Activated CD4-positive, alpha-beta T cell treated with anti-CD3 and anti-CD28 coated beads, Interleukin-2, Interleukin-6, amounts not matched to agents 100 ng/mL and 50 ng/mL, durations not matched to agents 16 hours and 8 hours (primary cell): ENCODE data around the gene SMC3.
"Not testable (repeated sequence)": the region's sequence is repeated elsewhere in the genome, so short reads cannot be mapped to it uniquely, and the experiment has no call there.

Source experiments
- DNase-seq: peaks from one replicate; pipeline ENCODE4 v3.0.0-alpha.2; 2020

Gene SMC3

DNA sequence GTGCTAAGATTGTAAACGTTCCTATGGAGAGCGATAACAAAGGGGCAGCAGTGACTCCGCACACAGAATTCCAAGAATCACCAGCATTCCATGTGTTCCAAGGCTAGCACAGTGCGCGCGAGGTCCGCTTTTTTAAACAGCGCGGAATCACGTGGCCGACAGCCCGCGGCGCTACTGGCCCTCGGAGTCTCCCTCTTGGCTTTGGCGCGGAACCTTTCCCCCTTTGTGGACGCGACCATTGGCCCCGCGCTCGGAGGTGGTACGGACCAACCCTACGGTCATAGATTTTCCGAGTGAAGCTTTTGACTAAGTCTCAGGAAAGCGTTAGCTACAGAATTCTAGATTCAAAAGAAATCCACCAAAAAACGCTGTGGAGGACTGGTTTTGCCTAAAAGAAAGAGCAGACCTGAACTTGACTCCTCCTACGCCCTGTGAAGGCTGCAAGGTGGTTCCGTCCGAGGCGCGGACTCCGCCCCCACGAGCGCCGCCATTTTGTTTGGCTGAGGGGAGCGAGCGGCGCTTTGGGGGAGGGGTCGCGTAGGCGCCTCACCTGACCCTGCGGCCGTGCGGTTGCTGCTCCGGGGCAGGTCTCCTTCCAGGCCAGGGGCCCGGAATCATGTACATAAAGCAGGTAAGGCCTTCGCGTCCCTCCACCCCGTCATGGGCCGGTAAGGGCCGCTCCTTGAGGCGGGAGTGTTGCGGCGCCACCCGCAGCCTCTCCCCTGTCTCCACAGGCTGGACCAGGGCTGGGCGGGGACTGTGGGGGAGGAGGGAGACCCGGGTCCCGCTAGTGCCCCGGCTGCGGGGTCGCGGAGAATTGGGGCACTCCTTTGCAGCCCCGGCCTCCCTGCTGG lies at the start of gene SMC3:
TSS of gene SMC3 (plus strand) at position 495 of the 854 bp plus-strand sequence. CDS start at position 617, 122 bp downstream.
- DNase-seq: peak; percentile 94

DNA sequence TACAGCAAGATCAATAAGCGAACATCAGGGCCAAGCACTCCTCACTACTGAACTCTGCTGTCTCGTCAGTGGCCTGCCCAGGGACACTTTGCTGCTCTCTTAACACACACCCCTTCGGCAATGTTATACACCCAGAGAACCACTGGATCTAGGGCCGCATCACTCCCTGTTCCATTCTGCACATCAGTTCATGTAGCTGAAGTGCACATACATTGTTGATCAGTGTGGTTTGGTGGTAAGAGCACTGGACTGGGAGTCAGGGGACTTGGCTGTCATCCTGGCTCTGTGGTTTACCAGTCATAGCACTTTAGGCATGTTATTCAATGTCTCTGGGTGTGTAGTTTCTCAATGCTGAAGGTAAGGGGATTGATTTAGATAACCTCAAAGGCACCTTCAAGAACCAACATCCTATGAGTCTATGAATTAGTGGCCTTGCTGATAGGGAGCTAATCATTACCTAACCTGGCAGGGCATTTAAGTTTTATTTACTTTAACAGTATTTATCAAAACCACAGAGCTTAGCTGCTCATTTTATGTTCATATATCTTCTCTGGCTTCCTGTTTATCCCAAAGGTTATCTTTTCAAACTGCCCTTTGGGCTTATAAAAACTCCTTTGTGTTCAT lies 45.0 kb upstream of the SMC3 start:
- peak; percentile 60 for DNase-seq

DNA sequence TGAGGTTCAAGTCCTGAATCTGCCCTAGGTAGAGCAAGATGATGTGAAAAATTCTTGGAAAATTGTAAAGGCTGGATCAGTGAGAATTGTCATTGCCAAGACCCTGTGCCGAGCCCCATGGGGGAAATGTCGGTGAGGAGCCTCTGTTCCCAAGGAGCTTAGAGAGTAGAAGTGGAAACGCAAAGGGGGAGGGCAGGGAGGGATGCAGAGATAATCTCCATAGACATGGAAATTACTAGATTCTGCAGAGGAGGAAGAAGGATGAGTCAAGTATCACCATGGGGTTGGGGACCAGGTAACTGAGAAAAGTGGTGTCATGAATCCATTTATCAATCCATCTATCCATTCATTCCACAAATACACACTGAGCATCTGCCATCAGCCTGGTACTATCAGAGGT lies 43.8 kb upstream of the SMC3 start:
- no peak for DNase-seq

DNA sequence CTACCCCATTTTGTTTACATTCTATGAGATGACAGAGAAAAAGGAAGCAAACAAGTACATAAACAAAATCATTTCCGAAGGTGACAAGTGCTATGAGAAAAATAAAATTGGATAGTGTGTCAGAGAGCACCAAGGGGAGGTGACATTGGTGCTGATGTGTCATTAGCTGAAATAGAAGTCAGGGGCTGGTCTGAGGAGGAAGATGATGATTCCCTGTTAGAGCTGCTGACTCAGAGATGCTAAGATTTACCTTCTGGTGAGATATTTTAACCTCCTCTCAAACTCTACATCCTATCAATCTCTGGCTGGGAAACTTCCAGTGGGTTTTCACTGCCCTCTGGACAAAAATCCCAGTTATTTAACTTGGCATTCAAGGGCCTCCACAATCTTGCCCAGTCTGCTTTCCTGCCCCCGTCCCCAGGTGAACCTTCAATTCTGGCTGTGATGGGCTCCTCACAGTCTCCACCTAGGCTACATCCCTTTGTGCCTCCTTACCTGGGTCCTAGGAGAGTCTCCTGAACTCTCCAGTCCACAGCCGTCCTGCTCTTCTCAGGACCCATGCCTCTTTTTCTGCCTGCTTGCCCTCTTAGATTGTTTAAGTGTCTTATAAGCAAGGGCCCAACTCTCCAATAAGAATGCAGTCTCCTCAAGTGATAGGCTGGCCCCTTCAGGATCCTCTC lies 43.2 kb upstream of the SMC3 start:
- no peak for DNase-seq

DNA sequence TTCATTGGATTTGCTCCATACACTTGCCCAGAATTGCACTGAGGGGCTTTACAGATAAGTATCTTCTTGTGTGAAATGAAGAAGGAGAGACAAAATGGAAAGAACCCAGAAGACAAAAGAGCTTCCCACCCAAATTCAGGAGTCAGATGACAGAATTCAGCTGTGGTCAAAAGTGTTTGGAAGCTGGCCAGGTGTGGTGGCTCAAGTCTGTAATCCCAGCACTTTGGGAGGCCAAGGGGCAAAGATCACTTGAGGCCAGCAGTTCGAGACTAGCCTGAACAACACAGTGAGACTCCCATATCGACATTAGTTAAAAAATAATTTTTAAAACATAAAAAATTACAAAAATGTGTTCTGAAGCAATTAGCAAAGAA lies 42.6 kb upstream of the SMC3 start:
- DNase-seq: no peak

DNA sequence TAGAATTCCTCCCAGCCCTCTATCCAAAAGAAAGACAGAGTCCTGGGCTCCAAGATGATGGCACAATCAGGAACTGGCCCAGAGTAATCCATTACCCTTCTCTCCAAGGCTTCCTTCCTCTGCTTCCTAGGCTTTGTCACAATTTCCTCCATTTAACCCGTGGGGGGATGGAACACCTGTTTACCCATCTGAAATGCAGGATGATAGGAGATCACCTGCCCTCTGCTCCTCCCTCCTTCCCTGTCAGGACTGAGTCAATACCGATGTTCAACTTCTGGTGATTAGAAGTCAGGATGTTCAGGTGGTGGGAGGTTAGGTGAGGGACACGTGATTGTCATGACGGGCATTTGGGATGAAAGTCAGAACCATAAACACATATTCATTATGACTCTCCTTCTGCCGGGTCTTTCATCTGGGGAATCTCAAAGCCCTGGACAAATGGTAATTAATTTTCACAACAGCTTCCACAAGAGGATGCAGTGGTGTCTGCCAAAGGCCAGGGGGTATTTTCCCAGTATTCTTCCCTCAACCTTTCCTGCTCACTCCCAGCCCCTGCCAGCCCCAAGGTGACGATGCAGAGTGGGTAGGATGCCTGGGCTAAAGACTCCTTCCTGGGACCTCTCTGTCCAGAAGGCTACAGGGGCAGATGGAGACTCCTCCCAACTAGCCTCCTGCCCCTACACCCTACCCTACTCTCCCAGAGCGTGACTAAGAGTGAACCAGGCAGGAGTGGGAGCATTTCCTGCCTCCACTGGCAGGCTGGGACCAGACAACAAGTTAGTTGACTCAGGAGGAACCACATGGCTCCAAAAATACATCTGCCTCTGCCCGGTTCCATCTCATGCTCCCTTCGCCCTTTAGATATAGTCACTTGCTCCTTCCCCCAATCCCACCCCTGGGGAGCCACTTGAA lies 41.9 kb upstream of the SMC3 start:
- DNase-seq: no peak

DNA sequence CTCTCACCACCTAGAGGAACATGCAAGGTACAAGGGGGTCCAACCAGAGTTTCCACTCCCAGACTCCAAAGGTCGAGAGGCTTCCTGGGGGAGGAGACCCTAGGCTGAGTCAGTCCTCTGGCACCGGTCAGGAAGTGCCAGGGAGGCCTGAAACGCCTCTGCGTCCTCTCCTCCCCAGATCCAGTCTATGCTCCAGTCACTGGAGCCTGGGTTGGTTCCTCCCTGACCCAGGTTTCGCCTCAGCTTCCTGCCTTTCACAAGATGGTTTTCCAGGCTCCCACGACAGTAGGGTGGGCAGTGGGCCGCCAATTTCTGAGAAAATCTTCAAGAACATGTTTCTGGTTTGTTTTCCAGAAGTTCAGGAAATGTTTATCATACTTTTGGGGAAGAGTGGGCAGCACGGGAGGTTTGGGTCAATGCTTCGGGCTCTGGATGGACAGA lies 39.7 kb upstream of the SMC3 start:
- no peak for DNase-seq

DNA sequence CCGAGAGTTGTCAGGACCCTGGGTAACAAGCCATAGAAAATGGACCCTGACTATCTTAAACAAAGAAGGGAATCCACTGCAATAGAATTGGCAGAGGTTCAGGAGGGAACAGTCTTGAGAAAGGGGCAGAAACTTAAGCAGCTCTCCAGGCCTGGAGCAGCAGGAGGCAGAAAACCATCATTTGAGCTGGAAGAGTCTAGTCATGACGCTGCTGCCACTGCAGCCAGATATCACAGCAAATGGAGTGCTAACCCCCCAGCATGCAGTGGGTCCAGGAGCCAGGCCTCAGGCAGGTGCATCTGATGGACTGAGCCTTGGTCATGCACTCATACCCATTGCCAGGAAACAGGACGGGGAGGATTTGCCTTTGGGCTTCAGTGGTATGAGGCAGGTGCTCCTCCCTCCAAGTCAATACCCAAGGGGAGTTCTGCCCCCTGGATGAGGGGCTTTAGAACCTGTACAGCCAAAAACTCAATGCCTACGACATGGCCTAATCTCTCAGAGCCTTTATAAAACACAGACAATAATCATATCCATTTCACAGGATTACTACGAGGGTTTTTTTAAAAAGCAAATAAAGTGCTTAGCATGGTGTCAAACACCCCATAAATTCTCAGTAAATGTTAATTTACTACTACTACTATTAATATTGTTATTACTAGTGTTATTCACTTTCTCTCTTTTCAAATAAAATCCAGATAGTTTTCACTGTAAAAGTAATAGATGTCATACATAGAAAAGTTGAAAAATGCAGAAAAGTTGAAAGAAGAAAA lies 39.1 kb upstream of the SMC3 start:
- DNase-seq: no peak

DNA sequence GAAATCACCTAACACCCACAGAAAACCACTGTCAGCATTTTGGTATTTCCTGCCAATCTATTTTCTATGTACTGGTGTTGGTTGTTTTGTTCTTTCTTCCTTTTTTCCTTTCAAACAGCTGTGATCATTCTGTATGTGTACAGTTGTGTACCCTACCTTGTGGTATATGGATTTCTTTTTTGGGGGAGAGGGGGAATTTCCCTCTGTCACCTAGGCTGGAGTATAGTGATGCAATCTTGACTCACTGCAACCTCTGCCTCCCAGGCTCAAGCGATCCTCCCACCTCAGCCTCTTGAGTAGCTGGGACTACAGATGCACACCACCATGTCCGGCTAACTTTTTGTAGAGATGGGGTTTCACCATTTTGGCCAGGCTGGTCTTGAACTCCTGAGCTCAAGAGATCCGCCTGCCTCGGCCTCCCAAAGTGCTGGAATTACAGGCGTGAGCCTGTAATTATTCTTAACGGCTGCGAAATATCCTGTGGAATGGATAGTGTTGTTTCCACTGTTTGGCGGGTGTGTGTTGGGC lies 38.4 kb upstream of the SMC3 start:
- peak; percentile 73 for DNase-seq

DNA sequence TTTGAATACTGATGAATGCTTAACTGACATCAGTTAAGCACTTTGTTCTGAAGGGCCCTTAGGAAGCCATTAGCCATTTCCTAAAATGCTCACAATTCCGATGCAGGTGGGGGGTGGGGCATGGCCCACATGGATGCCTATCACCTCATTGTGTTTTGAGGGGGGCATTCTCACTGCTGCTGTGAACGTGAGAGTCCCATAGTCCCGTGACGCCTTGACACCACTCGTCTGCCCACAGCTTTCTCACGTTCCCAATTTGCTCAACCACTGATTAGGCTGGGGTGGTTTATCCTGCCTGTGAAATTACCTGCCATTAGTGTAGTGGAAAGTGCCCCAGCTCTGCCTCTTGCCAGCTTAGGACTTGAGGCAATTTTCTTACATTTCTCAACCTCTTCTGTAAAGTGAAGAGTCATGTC lies 37.9 kb upstream of the SMC3 start:
- no peak for DNase-seq

DNA sequence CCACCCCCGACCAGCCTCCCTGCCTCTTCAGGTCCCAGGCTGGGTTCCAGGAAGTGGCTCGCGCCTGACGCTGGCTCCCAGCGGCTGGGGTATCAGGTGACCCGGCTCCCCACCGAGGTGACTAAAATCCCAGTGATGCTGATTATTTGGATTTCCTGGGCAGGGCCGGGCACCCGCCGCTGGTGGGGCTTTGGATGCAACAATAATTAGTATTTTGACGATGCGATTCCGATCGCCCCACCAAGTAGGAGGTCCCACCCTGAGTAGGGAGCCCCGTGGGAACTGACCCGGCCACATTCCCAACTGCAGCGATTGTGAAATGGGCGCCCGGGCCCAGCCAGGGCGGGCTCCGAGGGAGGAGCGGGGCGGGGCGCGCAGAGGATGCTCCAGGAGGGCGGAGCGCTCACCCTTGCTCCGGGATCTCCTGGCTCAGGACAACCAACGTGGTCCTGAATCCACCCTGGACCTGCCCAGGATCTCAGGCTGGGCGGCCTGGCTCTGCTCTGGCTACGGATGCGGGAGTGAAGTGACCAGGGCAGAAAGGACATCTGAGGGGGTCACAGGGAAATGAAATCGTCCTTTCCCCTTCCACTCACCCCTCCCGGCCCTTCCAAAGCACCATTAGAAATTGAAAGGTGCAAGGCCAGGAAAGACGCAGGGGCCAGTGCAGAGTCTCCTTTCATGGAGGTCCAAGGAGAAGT lies 37.2 kb upstream of the SMC3 start:
- DNase-seq: peak; percentile 33

DNA sequence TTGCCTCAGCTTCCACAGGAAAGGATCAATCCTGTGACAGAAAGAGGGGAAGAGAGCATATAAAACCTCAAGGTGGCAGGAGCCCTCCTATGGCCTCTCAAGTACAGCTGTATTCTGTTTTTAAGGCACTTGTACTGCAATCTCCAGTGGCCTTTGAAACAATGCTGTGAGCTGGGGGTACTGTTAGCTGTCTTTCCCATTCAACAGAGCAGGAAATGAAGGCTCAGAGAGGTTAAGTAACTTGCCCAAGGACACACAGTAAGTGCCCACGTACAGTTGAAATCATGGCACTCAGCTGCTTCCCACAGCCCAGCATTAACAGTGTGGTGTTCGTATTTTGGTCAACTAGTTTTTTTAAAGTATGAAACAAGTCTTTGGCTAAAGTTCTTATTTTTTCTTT lies 35.8 kb upstream of the SMC3 start:
- DNase-seq: no peak

DNA sequence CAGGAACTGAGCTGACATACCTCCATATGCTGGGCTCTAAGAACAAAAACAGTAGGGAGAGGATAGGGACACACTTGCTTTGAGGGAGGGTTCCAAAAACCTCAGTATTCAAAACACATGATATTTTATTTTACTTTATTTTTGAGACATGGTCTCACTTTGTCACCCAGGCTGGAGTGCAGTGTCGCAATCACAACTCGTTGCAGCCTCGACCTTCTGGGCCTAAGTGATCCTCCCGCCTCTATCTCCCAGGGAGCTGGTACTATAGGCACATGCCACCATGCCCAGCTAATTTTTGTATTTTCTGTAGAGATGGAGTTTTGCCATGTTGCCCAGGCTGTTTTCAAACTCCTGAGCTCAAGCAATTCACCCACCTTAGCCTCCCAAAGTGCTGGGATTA lies 34.9 kb upstream of the SMC3 start:
- not testable (repeated sequence) for DNase-seq

DNA sequence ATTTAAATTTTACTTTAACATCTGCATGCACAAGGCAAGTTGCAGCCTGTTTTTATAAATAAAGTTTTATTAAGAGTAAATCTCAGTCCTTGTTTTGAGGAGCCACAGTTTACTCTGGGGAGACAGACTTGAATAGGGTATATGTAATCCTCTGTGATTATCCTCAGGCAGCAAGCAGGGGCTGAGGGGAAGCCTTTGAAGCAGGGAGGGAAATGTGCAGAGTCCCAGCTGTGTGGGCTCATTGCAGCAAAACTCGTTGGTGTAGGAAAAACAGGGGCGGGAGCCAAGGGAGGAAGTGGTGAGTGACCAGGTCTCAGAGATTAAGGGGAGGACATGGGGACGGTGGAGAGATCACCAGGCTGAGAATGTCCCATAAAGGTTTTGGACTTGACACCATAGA lies 34.3 kb upstream of the SMC3 start:
- no peak for DNase-seq

DNA sequence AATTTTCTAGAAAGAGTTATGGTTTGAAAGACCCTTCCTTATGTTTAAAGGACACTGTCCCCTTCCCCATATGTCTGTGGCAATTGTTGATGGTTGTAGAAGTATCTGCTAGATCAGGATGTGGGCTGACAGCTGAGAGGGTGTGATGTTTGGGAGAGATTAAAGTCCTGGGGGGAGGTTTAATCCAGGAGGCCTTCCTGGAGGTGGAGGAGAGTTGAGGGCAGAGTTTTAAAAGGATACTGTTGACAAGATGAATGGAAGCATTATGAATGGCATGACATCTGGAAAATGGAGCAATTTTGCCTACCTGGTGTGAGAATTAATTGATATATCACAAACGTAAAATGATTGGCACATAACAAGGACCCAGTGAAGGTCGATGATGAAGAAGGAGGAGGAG lies 32.9 kb upstream of the SMC3 start:
- no peak for DNase-seq

DNA sequence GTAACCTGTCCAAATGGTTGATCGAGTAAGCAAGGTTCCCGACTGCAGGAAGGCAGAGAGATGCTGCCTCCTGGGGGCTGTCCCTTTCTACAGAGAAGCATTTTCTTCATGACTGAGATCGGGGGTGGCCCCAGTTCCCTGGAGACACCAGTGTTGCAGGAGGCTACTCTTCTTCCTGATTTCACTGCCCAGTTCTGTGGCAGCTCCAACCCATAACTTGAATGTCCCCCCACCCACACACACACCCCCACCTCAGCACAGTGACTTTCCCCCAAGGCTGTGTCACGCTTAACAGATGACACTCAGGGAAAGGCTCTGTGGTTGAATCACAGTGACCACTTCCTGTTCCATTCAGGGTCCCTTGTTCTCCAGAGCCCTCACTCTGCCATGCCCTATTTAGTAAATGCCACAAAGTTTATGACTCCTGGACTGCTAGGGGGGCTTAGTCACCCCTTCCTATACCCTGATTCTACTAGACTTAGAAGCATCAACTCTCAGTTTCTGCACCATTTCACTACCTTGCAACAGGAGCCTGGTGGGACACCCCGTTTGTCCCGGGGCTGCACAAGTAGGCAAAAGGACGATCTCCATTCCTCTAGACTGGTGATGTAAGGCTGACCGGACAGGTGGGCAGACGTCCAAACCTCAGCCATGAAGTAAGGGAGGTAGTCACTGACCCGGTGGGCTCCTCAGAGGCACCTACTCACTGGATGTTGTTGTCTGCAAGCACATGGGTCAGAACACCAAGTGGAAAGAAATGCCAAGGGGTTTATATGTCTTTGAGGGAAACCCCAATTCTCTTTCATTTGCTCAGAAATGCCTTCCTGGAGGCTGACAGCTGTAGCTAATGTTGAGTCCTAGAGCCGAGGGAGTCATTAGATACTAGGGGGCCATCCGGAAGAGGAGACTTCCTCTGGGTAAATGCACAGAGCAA lies 31.3 kb upstream of the SMC3 start:
- DNase-seq: peak; percentile 78

DNA sequence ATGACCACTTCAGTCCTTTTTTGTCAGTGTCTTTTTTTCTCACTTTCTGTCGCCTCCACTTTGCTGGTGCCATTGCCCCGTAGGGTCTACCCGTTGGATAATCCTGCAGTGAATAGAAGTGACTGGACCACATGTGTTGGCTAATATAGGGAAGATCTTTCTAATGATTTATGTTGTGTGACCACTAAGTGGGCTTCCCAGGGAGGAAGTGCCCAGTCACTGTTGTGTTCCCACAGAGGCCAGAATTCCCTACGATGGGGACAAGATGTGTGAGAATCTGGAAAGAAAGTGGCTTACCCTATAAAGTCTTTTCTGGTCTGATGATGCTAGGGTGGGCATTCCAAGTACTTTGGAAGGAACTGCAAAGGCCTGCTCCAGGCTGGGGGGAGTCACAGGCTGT lies 28.4 kb upstream of the SMC3 start:
- DNase-seq: no peak

DNA sequence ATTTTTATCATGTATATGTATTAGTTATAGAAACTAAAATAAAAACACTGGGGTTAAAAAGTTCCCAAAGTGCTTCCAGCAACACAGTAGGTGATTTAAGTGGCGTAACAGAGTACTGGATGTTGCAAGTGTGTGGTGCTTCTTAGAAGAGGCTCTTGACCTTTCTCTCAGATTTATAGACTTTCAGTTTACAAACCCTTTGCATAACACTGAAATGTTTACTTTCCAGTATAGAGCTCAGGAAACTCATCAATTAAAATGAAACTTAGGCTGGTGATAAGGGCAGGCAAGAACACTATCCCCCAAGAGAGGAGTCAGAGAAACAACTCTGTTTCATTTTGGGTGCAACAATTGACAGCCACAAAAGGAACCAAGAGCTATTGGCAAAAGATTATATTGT lies 27.5 kb upstream of the SMC3 start:
- DNase-seq: no peak

DNA sequence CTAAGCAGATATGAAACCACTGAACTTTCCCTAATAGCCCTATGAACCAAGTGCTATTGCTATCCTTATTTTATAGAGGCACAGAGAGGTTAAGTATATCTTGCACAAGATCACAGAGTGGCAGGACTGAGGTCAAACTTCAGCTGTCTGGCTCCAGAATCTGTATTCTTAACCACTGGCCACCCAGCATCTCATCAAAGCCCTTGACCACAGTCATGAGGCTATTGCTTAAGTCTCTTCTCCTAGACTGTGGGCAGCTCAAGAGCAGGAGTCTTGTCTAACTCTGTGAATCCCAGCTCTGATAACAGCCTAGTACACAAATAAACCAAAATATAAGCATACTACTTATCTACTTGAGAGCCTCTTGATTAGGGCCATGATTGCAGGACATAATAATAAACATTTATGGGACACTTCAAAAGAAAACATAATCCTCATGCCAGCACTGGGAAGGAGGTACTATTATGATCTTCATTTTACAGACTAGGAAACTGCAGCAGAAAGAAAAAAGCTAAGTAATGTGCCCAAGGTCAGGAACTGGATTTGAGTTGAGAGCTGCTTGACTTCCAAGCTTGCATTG lies 22.4 kb upstream of the SMC3 start:
- DNase-seq: no peak

DNA sequence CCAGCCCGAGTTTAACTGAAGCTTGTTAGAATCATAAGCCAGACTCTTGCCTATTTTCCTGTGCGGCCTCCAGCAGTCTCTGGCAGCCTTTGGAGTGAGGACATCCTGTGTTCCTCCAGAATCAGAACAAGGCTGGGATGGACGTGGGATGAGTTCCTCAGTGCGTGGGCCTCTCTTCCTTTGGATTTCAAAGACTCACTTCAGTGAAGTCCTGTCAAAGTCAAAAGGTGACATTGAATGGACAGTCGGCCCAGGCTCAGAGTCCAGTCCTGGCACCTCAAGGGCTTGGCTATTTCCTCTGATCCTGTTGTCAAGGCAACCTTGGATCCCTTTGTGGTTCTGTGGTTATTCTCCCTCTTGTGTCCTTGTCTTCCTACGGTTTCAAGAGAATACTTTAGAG lies 21.4 kb upstream of the SMC3 start:
- no peak for DNase-seq
